ENCODE data around the gene R3HCC1L.

Gene R3HCC1L

GRCh38 chr10:98267069-98267893, 132.8 kb downstream of the R3HCC1L start:
- DNase-seq (ENCODE audit: low read depth): no peak
- TF ChIP-seq CTCF (IDR thresholded peaks at IDR 0.05; ENCODE audit: insufficient read depth, low read depth, low read length, missing control alignments): no peak
- no peak overlapping the region for H3K4me3 ChIP-seq (ENCODE audit: low read length)

- peak within 1 kb of the TSS; percentile 21 for H3K4me3 ChIP-seq (ENCODE audit: low read length)
- DNase-seq (ENCODE audit: low read depth): no peak
- no peak for TF ChIP-seq CTCF (IDR thresholded peaks at IDR 0.05; ENCODE audit: insufficient read depth, low read depth, low read length, missing control alignments)
These were observed 133.6 kb downstream of the R3HCC1L start, which contains the start of gene LOXL4 for GRCh38 chr10:98267894-98268693. Gene LOXL4, minus strand, starts transcription at chr10:98268194. Its CDS starts 5,175 bp downstream, at chr10:98263019.

GRCh38 chr10:98268694-98269431, 134.4 kb downstream of the R3HCC1L start:
- peak overlapping the region; percentile 21 for H3K4me3 ChIP-seq (ENCODE audit: low read length)
- no peak for DNase-seq (ENCODE audit: low read depth)
- TF ChIP-seq CTCF (IDR thresholded peaks at IDR 0.05; ENCODE audit: insufficient read depth, low read depth, low read length, missing control alignments): no peak

- peak; percentile 60 for DNase-seq (ENCODE audit: low read depth)
- TF ChIP-seq CTCF (IDR thresholded peaks at IDR 0.05; ENCODE audit: insufficient read depth, low read depth, low read length, missing control alignments): no peak
These were observed 135.0 kb downstream of the R3HCC1L start for GRCh38 chr10:98269435-98269912.

GRCh38 chr10:98270073-98270740, 135.8 kb downstream of the R3HCC1L start:
- no peak for TF ChIP-seq CTCF (IDR thresholded peaks at IDR 0.05; ENCODE audit: insufficient read depth, low read depth, low read length, missing control alignments)

More at GRCh38 chr10:98269435-98269912, 135.0 kb downstream of the R3HCC1L start:
- no peak overlapping the region for H3K4me3 ChIP-seq (ENCODE audit: low read length)

GRCh38 chr10:98270786-98271185, 136.3 kb downstream of the R3HCC1L start:
- no peak overlapping the region for H3K4me3 ChIP-seq (ENCODE audit: low read length)
- no peak for TF ChIP-seq CTCF (IDR thresholded peaks at IDR 0.05; ENCODE audit: insufficient read depth, low read depth, low read length, missing control alignments)
- no peak for DNase-seq (ENCODE audit: low read depth)

More at GRCh38 chr10:98270073-98270740, 135.8 kb downstream of the R3HCC1L start:
- H3K4me3 ChIP-seq (ENCODE audit: low read length): no peak overlapping the region
- DNase-seq (ENCODE audit: low read depth): no peak

All from epithelial cell of esophagus (primary cell).